HEK293 (cell line): Measurements from ENCODE around the gene CELA2A.

Source experiments
- CTCF ChIA-PET: fragments of 350-600 bp; formaldehyde crosslinking; extraction: SDS; loops from one replicate; lab custom pipeline; 2021; ENCODE audit warnings: antibody characterized with exemption; lab: Yijun Ruan, JAX
- POLR2A ChIA-PET: fragments of 300-600 bp; formaldehyde crosslinking; extraction: SDS; loops from one replicate; lab custom pipeline; 2020; ENCODE audit warnings: antibody characterized with exemption, inconsistent platforms; lab: Yijun Ruan, JAX
- H3K27ac ChIP-seq: fragments of 200-500 bp; sonication (Bioruptor generic); 2 replicates; pipeline ENCODE4 v1.5.1; 2014; ENCODE audit warnings: low read depth, low read length, control low read depth, inconsistent platforms; ENCODE audit errors: extremely low read depth
- H3K36me3 ChIP-seq, 2 experiments: fragments of 200-500 bp in 1 of 2; sonication (Bioruptor generic) in 1 of 2; 1 replicate in 1 of 2; 2 replicates in 1 of 2; pipeline ENCODE4 v1.5.1; 2014 to 2017; ENCODE audit warnings: inconsistent platforms in 2 of 2, low read length in 2 of 2; ENCODE audit not compliant: control insufficient read depth in 2 of 2, insufficient read depth in 1 of 2
- H3K4me1 ChIP-seq: fragments of 200-500 bp; sonication (Bioruptor generic); 2 replicates; pipeline ENCODE4 v1.5.1; 2014; ENCODE audit warnings: mild to moderate bottlenecking, low read length, inconsistent platforms; ENCODE audit not compliant: control insufficient read depth, insufficient read depth
- H3K4me3 ChIP-seq: 2 replicates; pipeline ENCODE4 v1.5.1; 2011; ENCODE audit warnings: low read depth, mild to moderate bottlenecking, control low read depth, low read length, moderate library complexity
- H3K9me3 ChIP-seq: fragments of 200-500 bp; sonication (Bioruptor generic); 2 replicates; pipeline ENCODE4 v1.5.1; 2014; ENCODE audit warnings: low read depth, low read length, inconsistent platforms; ENCODE audit not compliant: control insufficient read depth, insufficient read depth
- KLF1 ChIP-seq: fragments of 450-650 bp; formaldehyde crosslinking; IDR thresholded peaks from 2 replicates; pipeline ENCODE4 v1.5.1; 2016; ENCODE audit warnings: missing biosample characterization, missing genetic modification characterization
- SP3 ChIP-seq: fragments of 450-650 bp; formaldehyde crosslinking; IDR thresholded peaks from 2 replicates; pipeline ENCODE4 v1.5.1; 2016; ENCODE audit warnings: missing biosample characterization, missing genetic modification characterization
- YY1 ChIP-seq: fragments of 450-650 bp; formaldehyde crosslinking; IDR thresholded peaks from 2 replicates; pipeline ENCODE4 v1.5.1; 2018; ENCODE audit warnings: missing biosample characterization, missing genetic modification characterization
- ZBTB49 ChIP-seq: fragments of 450-650 bp; formaldehyde crosslinking; IDR thresholded peaks from 2 replicates; pipeline ENCODE4 v1.5.1; 2016; ENCODE audit warnings: missing biosample characterization, missing genetic modification characterization, low read depth
- ZIC2 ChIP-seq: fragments of 450-650 bp; formaldehyde crosslinking; IDR thresholded peaks from 2 replicates; pipeline ENCODE4 v1.5.1; 2016; ENCODE audit warnings: missing biosample characterization, missing genetic modification characterization
- ZNF114 ChIP-seq: fragments of 450-650 bp; formaldehyde crosslinking; IDR thresholded peaks from 2 replicates; pipeline ENCODE4 v1.5.0; 2017; ENCODE audit warnings: missing biosample characterization, missing genetic modification characterization
- ZNF132 ChIP-seq: fragments of 450-650 bp; formaldehyde crosslinking; IDR thresholded peaks from 2 replicates; pipeline ENCODE4 v1.5.1; 2017; ENCODE audit warnings: missing biosample characterization, missing genetic modification characterization, borderline replicate concordance
- ZNF561 ChIP-seq: fragments of 450-650 bp; IDR thresholded peaks from 2 replicates; pipeline ENCODE4 v1.5.1; 2018; ENCODE audit warnings: missing biosample characterization, missing genetic modification characterization, borderline replicate concordance
- ZNF645 ChIP-seq: fragments of 450-650 bp; formaldehyde crosslinking; IDR thresholded peaks from 2 replicates; pipeline ENCODE4; 2016; ENCODE audit warnings: missing biosample characterization, missing genetic modification characterization
- ZNF677 ChIP-seq: fragments of 450-650 bp; IDR thresholded peaks from 2 replicates; pipeline ENCODE4 v1.5.0; 2018; ENCODE audit warnings: missing biosample characterization, mild to moderate bottlenecking, missing genetic modification characterization, moderate library complexity
- ZNF768 ChIP-seq: fragments of 450-650 bp; formaldehyde crosslinking; IDR thresholded peaks from 2 replicates; pipeline ENCODE4 v1.5.1; 2018; ENCODE audit warnings: missing biosample characterization, mild to moderate bottlenecking, missing genetic modification characterization
- ZNF830 ChIP-seq: fragments of 450-650 bp; IDR thresholded peaks from 2 replicates; pipeline ENCODE4 v1.5.0; 2018; ENCODE audit warnings: missing biosample characterization, missing genetic modification characterization, low read depth, mild to moderate bottlenecking, moderate library complexity

Gene CELA2A

GRCh38 chr1:15441247-15441646 lies 15.3 kb upstream of the CELA2A start (continued):
- no peak for TF ChIP-seq ZNF114 (tag by site-specific recombination)
- TF ChIP-seq KLF1 (tag by site-specific recombination): no peak
- no peak for TF ChIP-seq ZNF830 (tag by site-specific recombination)
- no peak for TF ChIP-seq ZNF132 (tag by site-specific recombination)
- TF ChIP-seq ZNF561 (tag by site-specific recombination): no peak

- H3K36me3 ChIP-seq: no peaks in the 10 kb centered on the region
- H3K4me3 ChIP-seq: no peak overlapping the region
- POLR2A ChIA-PET: no interaction called here
- H3K27ac ChIP-seq: no peak overlapping the region
- no peaks in the 10 kb centered on the region for H3K9me3 ChIP-seq
- TF ChIP-seq ZNF645 (tag by site-specific recombination) (no peak), ZNF677 (no peak), YY1 (no peak)
- no peaks in the 10 kb centered on the region for H3K4me1 ChIP-seq
- CTCF ChIA-PET: no interaction called here
Measured at GRCh38 chr1:15442119-15442518, 14.4 kb upstream of the CELA2A start.

- no peak overlapping the region for H3K27ac ChIP-seq
- H3K4me1 ChIP-seq: no peaks in the 10 kb centered on the region
- no peaks in the 10 kb centered on the region for H3K9me3 ChIP-seq
- POLR2A ChIA-PET: no interaction called here
- CTCF ChIA-PET: interaction anchor here (0.8 kb wide), 1 partner anchor 119 kb away, joined by 5 read pairs; no protein-coding TSS in a partner anchor
- H3K4me3 ChIP-seq: no peak overlapping the region
- TF ChIP-seq SP3 (tag by site-specific recombination) (no peak), ZNF768 (tag by site-specific recombination) (peak; percentile 74; the same call in 1 of the 2 replicates)
- H3K36me3 ChIP-seq: no peaks in the 10 kb centered on the region
Measured at GRCh38 chr1:15442759-15443158, 13.8 kb upstream of the CELA2A start.

GRCh38 chr1:15443281-15443680 lies 13.3 kb upstream of the CELA2A start:
- Histone ChIP-seq H3K36me3 (no peaks in the 10 kb centered on the region), H3K27ac (no peak overlapping the region), H3K9me3 (no peaks in the 10 kb centered on the region), H3K4me1 (no peaks in the 10 kb centered on the region), H3K4me3 (no peak overlapping the region)
- ChIA-PET POLR2A (no interaction called here), CTCF (interaction anchor here (0.8 to 0.9 kb wide), 2 partner anchors 11 to 120 kb away, joined by 3 to 5 read pairs; no protein-coding TSS in a partner anchor)
- TF ChIP-seq ZIC2 (tag by site-specific recombination) (0 out of 2 replicates have a peak, but pooled peaks have one; percentile 19), ZBTB49 (no peak)
